CMK (cell line): Measurements from ENCODE around the gene GAPDH.
A peak's percentile ranks its signal among the peaks of the same experiment; 100 is the strongest.

Source experiments
- DNase-seq: peaks from one replicate; pipeline ENCODE4 v3.0.0-alpha.2; 2010; ENCODE audit warnings: low read depth

GAPDH gene

DNA sequence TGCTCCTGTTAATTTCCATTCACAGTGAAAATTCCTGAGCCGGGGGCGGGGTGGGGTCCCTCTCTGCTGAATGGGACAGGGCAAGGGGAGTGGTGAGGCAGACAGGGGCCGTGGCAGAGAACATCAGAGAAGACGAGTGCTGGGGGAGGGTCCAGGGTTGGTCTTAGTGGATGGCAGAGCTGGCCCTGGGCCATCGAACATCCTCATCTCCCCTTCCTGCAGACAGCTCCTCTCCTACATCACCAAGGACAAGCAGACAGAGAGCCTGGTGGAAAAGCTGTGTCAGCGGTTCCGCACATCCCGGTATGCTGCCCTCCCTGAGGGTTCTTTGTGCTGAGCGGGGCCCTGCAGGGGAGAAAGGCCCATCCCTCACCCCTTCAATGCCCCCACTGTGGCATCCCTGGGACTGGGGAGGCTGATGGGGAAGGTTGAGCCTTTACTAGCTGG lies 5.0 kb upstream of the GAPDH start:
- no peak for DNase-seq

GRCh38 chr12:6530576-6531260 lies 3.6 kb upstream of the GAPDH start:
- no peak for DNase-seq

DNA sequence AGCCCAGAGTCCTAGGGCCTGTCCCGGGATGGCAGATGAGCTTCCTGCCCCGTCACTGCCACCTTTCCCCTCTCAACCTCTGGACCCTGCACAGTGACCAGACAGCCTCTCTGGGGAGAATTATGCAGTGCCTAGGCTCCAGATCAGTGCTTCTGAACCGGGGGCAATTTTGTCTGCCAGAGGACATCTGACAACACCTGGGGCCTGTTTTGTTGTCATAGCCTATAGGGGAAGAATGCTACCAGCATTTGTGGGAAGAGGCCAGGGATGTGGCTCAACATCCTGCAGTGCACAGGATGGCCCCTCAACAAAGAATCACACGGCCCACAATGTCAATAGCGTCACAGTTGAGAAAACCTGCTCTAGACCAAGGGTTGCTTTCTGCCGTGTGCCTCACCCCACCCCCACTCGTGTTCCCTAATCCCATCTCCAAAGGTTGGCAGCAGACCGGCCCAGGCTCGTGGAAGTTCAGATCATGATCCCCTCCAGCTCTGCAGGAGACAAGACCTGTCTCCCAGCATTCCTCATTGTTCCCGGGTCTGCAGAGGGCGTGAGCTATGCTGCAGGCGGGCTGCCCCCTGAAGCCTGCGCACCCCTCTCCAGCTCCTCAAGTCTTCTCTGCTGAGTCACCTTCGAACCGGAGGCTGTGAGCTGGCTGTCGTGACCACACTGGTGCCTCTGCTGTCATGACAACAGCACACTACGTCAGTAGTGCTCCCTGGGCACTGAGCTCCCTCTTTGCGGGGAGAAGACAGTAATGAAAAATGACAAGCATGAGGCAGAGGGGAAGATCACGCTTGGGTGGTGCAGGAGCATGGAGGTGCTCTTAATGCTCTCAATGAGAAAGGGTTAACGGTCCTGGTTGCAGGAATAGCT lies 2.0 kb upstream of the GAPDH start:
- DNase-seq = peak; percentile 87

GRCh38 chr12:6532927-6533652 lies 1.2 kb upstream of the GAPDH start:
- DNase-seq = no peak

DNA sequence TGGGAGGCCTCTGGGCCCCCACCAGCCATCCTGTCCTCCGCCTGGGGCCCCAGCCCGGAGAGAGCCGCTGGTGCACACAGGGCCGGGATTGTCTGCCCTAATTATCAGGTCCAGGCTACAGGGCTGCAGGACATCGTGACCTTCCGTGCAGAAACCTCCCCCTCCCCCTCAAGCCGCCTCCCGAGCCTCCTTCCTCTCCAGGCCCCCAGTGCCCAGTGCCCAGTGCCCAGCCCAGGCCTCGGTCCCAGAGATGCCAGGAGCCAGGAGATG lies 729 bp upstream of the GAPDH start:
- no peak for DNase-seq

- DNase-seq = no peak
These were observed 303 bp downstream of the GAPDH start for GRCh38 chr12:6534695-6534944.

- DNase-seq = peak; percentile 62
These were observed 804 bp downstream of the GAPDH start for GRCh38 chr12:6534945-6535696.

DNA sequence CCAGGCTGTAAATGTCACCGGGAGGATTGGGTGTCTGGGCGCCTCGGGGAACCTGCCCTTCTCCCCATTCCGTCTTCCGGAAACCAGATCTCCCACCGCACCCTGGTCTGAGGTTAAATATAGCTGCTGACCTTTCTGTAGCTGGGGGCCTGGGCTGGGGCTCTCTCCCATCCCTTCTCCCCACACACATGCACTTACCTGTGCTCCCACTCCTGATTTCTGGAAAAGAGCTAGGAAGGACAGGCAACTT lies 1.3 kb downstream of the GAPDH start:
- DNase-seq = no peak

- DNase-seq = no peak
These were observed 1.9 kb downstream of the GAPDH start for GRCh38 chr12:6535960-6536847.

- DNase-seq = no peak
These were observed 2.7 kb downstream of the GAPDH start for GRCh38 chr12:6536894-6537579.

- peak; percentile 66 for DNase-seq
These were observed 3.5 kb downstream of the GAPDH start for GRCh38 chr12:6537580-6538419.

- DNase-seq = no peak
These were observed 4.3 kb downstream of the GAPDH start for GRCh38 chr12:6538420-6539313.

- no peak for DNase-seq
These were observed 5.0 kb downstream of the GAPDH start for GRCh38 chr12:6539314-6539682.

DNA sequence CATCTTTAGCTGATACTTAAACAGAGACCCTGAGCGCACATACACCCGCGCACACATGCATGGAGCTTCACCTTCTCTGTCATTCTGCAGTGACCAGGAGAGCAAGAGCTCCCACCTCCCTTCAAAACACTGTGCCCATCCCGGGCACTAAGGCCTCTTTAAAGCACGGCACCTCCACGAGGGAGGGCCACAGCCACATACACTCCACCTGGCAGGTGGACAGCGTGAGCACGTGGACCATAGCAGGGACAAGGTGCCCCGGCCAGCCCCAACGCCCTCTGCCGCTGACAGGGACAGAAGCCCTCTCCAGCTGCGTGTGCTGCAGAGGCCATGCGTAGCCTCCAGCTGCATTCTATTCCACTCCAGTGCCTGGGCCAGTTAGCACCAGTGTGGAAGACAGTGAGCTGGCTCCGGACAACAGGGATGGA lies 5.4 kb downstream of the GAPDH start:
- DNase-seq = no peak

GRCh38 chr12:6540181-6540877 lies 6.0 kb downstream of the GAPDH start:
- DNase-seq = peak; percentile 49

- DNase-seq = no peak
These were observed 7.3 kb downstream of the GAPDH start for GRCh38 chr12:6541371-6542165.

GRCh38 chr12:6542209-6543009 lies 8.1 kb downstream of the GAPDH start:
- DNase-seq = no peak
